ENCODE results near the gene TIMM22. TPM values are rescaled to one million over a fixed set of nuclear protein-coding genes. Genes with fewer than 3 reads are reported as not detected.

The TIMM22 gene
- polyA plus RNA-seq, 4 donors = 12.4 to 15.0 (median 14.8) TPM

- DNase-seq (ENCODE audit: low read depth in 4 of 4, low spot score in 3 of 4) = no peak
Measured at GRCh38 chr17:1050996-1051925, 54.3 kb downstream of the TIMM22 start.

Other genes starting within 250 kb of the TIMM22 start
- 10 to 100 TPM; 21.2 to 23.6 (median 22.2) TPM for gene GEMIN4, start 244.9 kb upstream of the TIMM22 start, polyA plus RNA-seq (ENCODE audit: insufficient read length in 4 of 4)
- gene GLOD4, start 214.8 kb upstream of the TIMM22 start, polyA plus RNA-seq (ENCODE audit: insufficient read length in 4 of 4) = 100 to 1,000 TPM in 3 of 4 donors, 10 to 100 TPM in 1; 66.2 to 129 (median 118) TPM
- gene MRM3, start 214.8 kb upstream of the TIMM22 start, polyA plus RNA-seq (ENCODE audit: insufficient read length in 4 of 4) = 10 to 100 TPM; 12.6 to 19.6 (median 18.8) TPM
- 10 to 100 TPM; 18.1 to 38.8 (median 35.3) TPM for gene NXN, start 17.4 kb upstream of the TIMM22 start, polyA plus RNA-seq (ENCODE audit: insufficient read length in 4 of 4)
- gene ABR, start 182.9 kb downstream of the TIMM22 start, polyA plus RNA-seq (ENCODE audit: insufficient read length in 4 of 4) = 10 to 100 TPM; 37.5 to 52.2 (median 47.7) TPM